ENCODE measurements around the gene CPNE4.
"Not testable (repeated sequence)": the region's sequence is repeated elsewhere in the genome, so short reads cannot be mapped to it uniquely, and the experiment has no call there.

Gene CPNE4

GRCh38 chr3:131957511-131957910 is 77.3 kb downstream of the CPNE4 start:
- no peak for DNase-seq

GRCh38 chr3:131948806-131949205 is 86.0 kb downstream of the CPNE4 start:
- DNase-seq = no peak

GRCh38 chr3:131944676-131945075 is 90.1 kb downstream of the CPNE4 start:
- DNase-seq = no peak

GRCh38 chr3:131933665-131934064 is 101.1 kb downstream of the CPNE4 start:
- no peak for DNase-seq

- no peak for DNase-seq
Observed at GRCh38 chr3:131928593-131928992, 106.2 kb downstream of the CPNE4 start.

GRCh38 chr3:131925571-131925970 is 109.2 kb downstream of the CPNE4 start:
- DNase-seq = no peak

- DNase-seq = no peak
Observed at GRCh38 chr3:131922356-131922755, 112.5 kb downstream of the CPNE4 start.

- DNase-seq = no peak
Observed at GRCh38 chr3:131917006-131917405, 117.8 kb downstream of the CPNE4 start.

- DNase-seq = no peak
Observed at GRCh38 chr3:131914090-131914691, 120.6 kb downstream of the CPNE4 start.

GRCh38 chr3:131912255-131912654 is 122.6 kb downstream of the CPNE4 start:
- DNase-seq = no peak

- no peak for DNase-seq
Observed at GRCh38 chr3:131907796-131908195, 127.0 kb downstream of the CPNE4 start.

GRCh38 chr3:131903988-131904415 is 130.8 kb downstream of the CPNE4 start:
- no peak for DNase-seq

- DNase-seq = no peak
Observed at GRCh38 chr3:131901686-131902085, 133.1 kb downstream of the CPNE4 start.

GRCh38 chr3:131900891-131901290 is 133.9 kb downstream of the CPNE4 start:
- DNase-seq = no peak

- no peak for DNase-seq
Observed at GRCh38 chr3:131899021-131899420, 135.8 kb downstream of the CPNE4 start.

- DNase-seq = no peak
Observed at GRCh38 chr3:131898346-131898745, 136.5 kb downstream of the CPNE4 start.

GRCh38 chr3:131896285-131896684 is 138.5 kb downstream of the CPNE4 start:
- no peak for DNase-seq

- no peak for DNase-seq
Observed at GRCh38 chr3:131895766-131896165, 139.0 kb downstream of the CPNE4 start.

GRCh38 chr3:131892331-131892730 is 142.5 kb downstream of the CPNE4 start:
- DNase-seq = no peak

GRCh38 chr3:131885871-131886270 is 148.9 kb downstream of the CPNE4 start:
- not testable (repeated sequence) for DNase-seq

GRCh38 chr3:131883711-131884407 is 151.0 kb downstream of the CPNE4 start:
- no peak for DNase-seq

- no peak for DNase-seq
Observed at GRCh38 chr3:131883086-131883485, 151.7 kb downstream of the CPNE4 start.

- no peak for DNase-seq
Observed at GRCh38 chr3:131881777-131882176, 153.0 kb downstream of the CPNE4 start.

GRCh38 chr3:131880948-131881347 is 153.9 kb downstream of the CPNE4 start:
- DNase-seq = no peak

GRCh38 chr3:131868203-131868602 is 166.6 kb downstream of the CPNE4 start:
- no peak for DNase-seq

All from activated CD4-positive, alpha-beta T cell treated with anti-CD3 and anti-CD28 coated beads, Interleukin-2, amount 50 U/mL, for 4 hours (primary cell).